ENCODE data around the gene TMEM273.

- TF ChIP-seq CTCF (IDR thresholded peaks at IDR 0.05) (no peak), ZSCAN18 (CRISPR knock-in tag; IDR thresholded peaks at IDR 0.05) (no peak), CREM (CRISPR knock-in tag; IDR thresholded peaks at IDR 0.05) (no peak), CDX4 (CRISPR knock-in tag; IDR thresholded peaks at IDR 0.05; ENCODE audit: borderline replicate concordance) (no peak), NR2C2 (CRISPR knock-in tag; IDR thresholded peaks at IDR 0.05) (no peak)
These were observed 79.5 kb downstream of the TMEM273 start for GRCh38 chr10:49108656-49109055.
